HG03097 (cell line): ENCODE measurements around the gene DAAM2.

ENCODE experiments used
- ATAC-seq: cut with Tn5 transposase; IDR thresholded peaks from one replicate; pipeline ENCODE4 v1.9.1; 2021; ENCODE audit not compliant: unreplicated experiment, low FRiP score

Gene DAAM2

DNA sequence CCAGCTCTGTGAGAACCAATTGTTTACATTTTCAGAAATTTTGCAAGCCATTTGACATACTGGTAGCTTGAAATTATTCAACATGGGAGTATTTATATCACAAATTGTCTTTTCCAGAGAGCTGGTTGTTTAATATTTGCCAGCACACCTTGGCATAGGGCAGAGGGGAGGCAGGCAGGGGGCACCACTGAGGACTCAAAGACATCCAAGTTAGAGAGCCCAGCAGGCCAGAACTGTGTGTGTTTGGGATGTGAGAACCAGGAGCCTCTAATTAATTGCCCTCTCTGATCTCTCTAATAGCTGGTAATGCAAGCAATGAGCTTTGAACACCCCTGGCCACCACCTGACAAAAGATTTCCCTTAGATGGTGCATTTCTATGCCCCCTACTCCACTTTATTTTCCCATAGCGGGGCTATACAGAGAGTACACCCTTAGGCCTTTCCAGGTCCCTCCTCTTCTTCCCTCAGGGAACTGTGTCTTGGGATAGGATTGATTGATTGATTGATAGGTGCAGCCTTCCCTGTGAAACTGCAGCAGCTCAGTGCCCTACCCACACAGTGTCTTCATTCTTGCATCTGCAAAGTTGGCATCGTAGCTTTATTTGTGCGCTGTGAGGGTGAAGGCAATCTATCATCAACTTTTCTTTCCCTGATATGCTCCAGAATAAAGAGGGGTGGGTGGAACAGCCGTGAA lies 112.9 kb downstream of the DAAM2 start:
- no peak for ATAC-seq

DNA sequence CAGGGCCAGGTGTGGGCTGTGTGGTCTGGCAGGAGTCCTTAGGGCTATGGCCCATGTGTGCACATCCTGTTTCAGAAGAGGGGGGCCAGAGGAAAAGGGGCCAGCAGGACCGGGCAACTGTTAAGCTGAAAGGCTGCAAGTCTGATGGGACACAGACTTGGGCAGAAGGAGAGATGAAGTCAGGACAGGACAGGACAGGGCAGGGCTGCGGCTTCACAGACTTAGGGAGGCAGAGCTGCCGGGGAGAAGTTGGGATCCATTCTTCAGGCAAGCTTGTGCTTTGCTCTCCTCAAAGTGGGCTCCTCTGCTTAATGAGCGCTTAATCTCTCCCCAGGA lies 113.4 kb downstream of the DAAM2 start:
- ATAC-seq, result no peak

GRCh38 chr6:39906318-39906761 lies 114.2 kb downstream of the DAAM2 start:
- ATAC-seq, result no peak

- no peak for ATAC-seq
Measured at GRCh38 chr6:39907871-39908575, 115.8 kb downstream of the DAAM2 start.

DNA sequence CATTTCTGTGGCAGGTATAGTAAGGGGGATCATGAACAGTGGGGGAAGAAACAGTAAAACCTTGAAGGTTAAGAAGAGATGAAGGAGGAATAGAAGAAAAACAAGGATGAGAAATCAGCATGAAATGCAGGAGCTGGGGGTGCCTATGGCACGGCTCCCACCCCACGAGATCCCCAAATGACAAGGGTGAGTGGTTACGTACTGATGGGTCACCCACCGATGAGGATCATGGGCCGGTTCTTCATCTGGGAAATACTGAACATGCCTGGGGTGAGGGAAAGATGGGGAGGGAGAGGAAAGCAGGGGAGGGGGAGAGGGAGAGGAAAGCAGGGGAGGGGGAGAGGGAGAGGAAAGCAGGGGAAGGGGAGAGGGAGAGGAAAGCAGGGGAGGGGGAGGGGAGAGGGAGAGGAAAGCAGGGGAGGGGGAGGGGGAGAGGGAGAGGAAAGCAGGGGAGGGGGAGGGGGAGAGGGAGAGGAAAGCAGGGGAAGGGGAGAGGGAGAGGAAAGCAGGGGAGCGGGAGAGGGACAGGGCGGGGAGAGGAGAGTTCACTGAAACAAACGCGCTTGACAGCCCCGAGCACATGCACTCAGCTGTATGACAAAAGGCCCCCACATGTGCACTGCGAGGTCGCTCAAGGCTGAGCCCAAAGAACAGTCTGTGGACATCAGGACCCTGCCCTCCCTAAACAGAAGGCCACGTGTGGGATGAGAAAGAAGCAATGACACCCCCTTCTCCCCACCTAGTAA lies 116.8 kb downstream of the DAAM2 start:
- ATAC-seq, result no peak

GRCh38 chr6:39909701-39910100 lies 117.5 kb downstream of the DAAM2 start:
- ATAC-seq, result no peak

- ATAC-seq, result no peak
Measured at GRCh38 chr6:39910164-39910563, 118.0 kb downstream of the DAAM2 start.

DNA sequence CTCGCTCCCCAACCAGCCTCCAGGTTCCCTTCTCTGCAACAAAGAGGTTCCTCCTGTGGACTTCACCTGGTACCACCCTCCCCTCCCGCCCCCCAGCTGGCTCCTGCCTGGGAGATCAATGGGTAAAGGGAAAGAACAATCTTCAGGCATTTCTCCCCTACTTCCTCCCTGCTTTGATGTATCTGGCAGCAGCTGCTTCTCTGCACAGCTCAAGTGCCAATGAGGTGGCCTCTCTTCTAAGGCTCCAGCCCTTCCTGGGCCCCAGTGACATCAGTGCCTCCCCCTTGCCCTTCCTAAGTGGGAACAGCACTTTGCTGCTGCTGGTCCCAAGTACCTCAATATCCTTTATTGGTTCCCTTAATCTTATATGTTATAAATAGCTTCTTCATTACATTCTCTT lies 118.6 kb downstream of the DAAM2 start:
- ATAC-seq, result no peak

DNA sequence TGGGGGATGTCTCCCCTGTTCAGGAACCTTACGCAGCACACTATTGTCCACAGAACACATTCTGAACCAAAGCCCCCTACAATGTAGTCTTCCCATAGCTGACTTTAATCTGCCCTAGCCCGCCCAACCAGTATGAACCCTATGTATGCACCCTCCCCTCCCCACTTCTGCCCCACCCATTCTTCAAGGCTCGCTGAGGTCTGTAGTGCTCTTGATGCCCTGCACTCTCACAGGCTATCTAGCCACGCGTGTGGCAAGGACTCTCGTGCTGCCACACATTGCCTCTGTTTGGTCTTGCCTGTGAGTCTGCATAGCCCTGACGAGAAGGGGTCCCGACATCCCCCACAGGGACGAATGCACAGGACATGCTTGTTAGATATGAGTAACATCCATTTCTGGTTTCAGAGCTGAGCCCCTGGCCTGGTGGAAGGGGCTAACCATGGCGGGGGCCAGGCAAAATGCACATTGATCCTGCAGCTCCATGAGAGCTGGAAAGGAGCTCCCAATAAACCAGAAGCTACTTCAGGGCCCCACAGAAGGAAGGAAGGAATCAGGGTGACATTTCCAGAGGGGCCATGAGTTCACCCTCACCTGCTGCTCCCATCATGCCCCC lies 119.4 kb downstream of the DAAM2 start:
- no peak for ATAC-seq

GRCh38 chr6:39912446-39912845 lies 120.3 kb downstream of the DAAM2 start:
- no peak for ATAC-seq

DNA sequence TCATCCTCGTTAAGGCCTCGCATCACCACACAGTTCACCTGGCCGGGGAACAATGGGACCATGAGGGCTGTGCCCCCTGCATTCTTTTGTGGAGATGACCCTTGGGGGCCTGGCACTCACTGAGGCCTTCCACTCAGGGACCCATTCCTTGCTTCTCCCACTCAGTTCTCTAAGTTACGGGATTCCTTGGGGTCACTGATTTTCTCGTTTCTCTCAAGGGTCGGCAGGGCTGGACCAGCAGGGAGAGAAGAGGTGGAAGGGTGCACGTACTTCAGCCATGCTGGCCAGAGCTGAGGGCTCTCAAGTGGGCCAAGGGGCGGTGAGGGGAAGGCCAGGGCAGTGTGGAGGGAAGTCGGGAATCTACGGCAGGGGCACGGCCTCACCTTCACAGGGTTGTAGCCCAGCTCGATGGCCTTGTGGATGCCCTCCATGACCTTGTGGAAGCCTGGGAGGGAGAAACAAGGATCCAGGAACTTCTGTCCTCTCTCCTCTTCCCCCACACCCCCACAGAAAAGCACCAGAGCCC lies 121.3 kb downstream of the DAAM2 start:
- ATAC-seq, result no peak

GRCh38 chr6:39914239-39914638 lies 122.1 kb downstream of the DAAM2 start:
- ATAC-seq, result no peak

GRCh38 chr6:39915866-39916265 lies 123.7 kb downstream of the DAAM2 start:
- no peak for ATAC-seq

- no peak for ATAC-seq
Measured at GRCh38 chr6:39917329-39917728, 125.2 kb downstream of the DAAM2 start.

GRCh38 chr6:39917981-39918380 lies 125.8 kb downstream of the DAAM2 start:
- ATAC-seq, result no peak

DNA sequence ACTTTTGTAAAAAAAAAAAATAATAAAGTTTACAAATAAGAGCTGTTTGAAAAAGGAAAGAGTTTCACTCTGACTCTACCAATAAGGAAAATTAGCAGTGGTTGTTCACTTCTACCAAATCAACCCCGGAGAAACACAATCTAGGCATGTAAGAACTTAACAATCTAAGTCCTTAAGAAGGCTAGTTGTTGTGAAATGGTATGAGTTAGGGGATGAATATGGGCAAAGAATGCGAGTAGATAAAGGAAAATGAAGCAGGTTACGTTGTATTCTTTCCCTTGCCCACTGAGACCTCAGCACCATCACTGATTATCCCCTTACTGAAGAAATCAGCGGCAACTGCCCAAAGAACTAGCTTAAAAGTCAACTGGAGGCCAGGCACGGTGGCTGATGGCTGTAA lies 126.7 kb downstream of the DAAM2 start:
- no peak for ATAC-seq

GRCh38 chr6:39920157-39920556 lies 128.0 kb downstream of the DAAM2 start:
- no peak for ATAC-seq

- no peak for ATAC-seq
Measured at GRCh38 chr6:39922821-39923220, 130.6 kb downstream of the DAAM2 start.

- no peak for ATAC-seq
Measured at GRCh38 chr6:39923394-39923793, 131.2 kb downstream of the DAAM2 start.

DNA sequence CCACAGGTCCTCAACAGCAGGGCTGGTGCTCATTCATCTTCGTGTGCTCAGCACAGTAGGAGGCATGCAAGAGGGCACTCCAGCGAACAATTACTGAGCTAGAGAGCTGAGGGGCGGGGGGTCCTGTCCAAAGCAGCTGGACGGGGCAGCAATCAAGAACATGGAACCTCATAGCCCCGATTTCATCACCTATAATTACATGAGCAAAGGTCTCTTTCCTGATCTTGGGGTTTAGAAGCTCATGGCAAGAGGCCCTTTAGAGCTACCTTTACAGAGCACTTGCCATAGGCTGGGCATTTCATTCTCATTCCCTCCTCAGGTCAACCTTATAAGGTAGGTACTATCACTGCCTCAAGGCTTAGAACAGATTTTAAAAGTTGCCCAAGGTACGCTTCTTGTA lies 131.7 kb downstream of the DAAM2 start:
- no peak for ATAC-seq

GRCh38 chr6:39924283-39924682 lies 132.1 kb downstream of the DAAM2 start:
- no peak for ATAC-seq
